GM21423 (cell line): ENCODE data around the gene SBF2.
"Not testable (repeated sequence)": the region's sequence is repeated elsewhere in the genome, so short reads cannot be mapped to it uniquely, and the experiment has no call there.

Experiments
- ATAC-seq: cut with Tn5 transposase; IDR thresholded peaks from one replicate; pipeline ENCODE4 v1.9.1; 2021; ENCODE audit warnings: mild to moderate bottlenecking, moderate library complexity; ENCODE audit not compliant: unreplicated experiment

SBF2 gene

DNA sequence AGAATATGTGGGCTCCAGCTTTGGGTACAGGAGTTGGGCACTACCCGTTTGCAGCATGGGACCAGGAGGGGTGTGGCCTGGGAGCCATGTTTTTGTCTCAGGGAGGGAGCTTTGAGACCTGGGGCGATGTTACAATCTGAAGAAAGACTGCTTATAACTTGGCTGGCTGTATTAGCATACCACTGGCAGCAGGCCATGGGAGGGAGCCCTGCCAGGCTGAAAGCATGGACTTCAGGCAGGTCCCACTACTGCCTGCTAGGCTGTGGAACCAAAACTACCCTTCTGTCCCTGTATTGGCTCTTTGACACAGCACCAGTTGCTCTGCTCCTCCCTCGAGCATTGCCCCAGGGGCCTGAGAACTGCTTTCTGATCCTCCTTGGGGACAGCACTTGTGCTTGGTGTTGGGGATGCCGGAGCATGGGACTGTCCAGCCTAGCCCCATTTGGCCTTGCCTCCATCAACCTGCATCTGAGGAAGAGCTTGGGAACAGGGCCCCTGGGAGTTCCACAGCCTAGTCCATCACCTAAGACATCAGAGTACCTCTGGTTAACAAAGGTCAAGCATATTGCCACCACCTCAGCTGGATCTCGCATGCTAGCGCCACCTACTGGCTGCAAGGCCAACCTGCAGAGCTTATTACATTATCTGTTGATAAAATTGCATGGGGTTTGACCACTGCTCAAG lies 217.4 kb downstream of the SBF2 start:
- ATAC-seq: peak; percentile 65

DNA sequence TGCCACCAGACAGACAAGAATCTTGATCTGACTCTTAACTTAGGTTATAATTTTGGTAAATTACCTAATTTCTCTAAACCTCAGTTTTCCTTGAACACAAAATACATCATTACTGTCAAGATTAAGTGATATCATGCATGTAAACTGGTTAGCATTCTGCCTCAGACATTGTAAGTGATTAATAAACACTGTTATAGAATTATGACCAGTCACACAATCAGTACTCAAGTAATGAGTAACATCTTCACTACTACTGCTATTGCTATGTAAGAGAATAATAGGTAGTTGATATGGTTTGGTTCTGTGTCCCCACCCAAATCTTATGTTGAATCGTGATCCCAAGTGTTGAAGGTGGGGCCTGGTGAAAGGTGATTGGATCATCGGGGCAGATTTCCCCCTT lies 218.9 kb downstream of the SBF2 start:
- ATAC-seq: no peak

DNA sequence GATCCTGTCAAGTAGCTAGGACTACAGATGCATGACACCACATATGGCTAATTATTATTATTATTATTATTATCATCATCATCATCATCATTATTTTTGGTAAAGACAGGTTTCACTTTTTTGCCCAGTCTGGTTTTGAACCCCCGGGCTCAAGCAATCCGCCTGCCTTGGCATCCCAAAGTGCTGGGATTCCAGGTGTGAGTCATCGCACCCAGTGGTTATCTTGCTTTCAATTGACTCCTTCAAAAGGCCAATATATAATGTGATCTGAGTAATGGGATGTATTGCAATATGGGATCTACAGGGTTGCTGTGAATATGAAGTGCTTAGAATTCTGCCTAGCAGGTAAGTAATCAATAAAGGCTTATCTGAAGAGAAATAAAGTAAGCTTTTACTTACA lies 221.2 kb downstream of the SBF2 start:
- ATAC-seq: no peak

GRCh38 chr11:10072142-10072541 lies 221.9 kb downstream of the SBF2 start:
- no peak for ATAC-seq

- no peak for ATAC-seq
Measured at GRCh38 chr11:10067629-10068300, 226.3 kb downstream of the SBF2 start.

DNA sequence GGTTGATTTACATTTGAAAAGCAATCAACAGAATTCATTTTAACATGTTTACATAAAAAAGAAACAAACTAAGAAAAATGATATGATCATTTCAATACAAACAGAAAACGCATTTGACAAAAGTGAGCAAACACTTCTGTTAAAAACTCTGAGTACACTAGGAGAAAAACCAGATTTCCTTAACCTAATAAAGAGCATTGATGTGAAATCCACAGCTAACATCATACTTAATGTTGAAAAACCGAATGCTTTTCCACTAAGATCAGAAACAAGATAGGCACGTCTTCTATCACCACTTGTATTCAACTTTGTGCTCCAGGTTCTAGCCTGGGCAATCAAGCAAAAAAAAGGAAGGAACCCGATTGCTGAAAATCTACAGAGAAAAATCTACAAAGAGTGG lies 227.6 kb downstream of the SBF2 start:
- ATAC-seq: no peak

- ATAC-seq: no peak
Measured at GRCh38 chr11:10064828-10065227, 229.2 kb downstream of the SBF2 start.

GRCh38 chr11:10058356-10058755 lies 235.7 kb downstream of the SBF2 start:
- no peak for ATAC-seq

GRCh38 chr11:10051868-10052586 lies 242.0 kb downstream of the SBF2 start:
- ATAC-seq: no peak

GRCh38 chr11:10050561-10050960 lies 243.5 kb downstream of the SBF2 start:
- no peak for ATAC-seq

- no peak for ATAC-seq
Measured at GRCh38 chr11:10049756-10050155, 244.3 kb downstream of the SBF2 start.

- ATAC-seq: no peak
Measured at GRCh38 chr11:10048350-10048749, 245.7 kb downstream of the SBF2 start.

GRCh38 chr11:10044618-10045017 lies 249.4 kb downstream of the SBF2 start:
- ATAC-seq: no peak

- ATAC-seq: no peak
Measured at GRCh38 chr11:10042699-10043098, 251.3 kb downstream of the SBF2 start.

DNA sequence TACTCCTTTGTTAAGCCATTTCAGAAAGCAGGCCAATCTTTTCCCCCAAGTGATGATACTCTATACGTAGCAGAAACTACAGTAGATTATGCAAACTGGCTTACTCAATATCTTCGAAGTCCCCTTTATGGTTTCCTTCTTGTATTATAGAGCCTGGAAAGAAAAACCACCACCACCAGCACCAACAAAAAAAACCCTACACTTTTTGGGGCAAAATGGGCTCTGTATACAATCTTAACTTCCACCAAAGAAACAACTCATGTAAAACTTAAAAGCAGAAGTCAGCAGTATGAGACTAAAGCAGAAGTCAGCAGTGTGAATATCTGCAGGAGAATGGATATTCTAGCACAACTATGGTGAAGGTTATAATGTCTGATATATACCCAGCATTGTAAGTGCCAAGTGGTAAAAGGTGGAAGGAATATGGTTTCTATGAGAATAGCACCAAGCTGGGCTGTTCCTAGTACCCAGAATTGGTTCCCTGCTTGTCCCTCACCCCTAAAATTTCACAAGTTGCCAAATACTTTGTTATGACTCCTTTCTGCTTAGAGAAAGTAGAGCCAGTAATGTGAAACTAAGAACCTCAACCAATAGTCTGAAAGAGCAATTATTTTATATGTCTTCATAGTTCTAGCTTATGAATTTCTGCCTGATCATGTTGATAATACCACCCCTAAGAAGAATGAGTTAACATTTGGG lies 252.1 kb downstream of the SBF2 start:
- no peak for ATAC-seq

- ATAC-seq: no peak
Measured at GRCh38 chr11:10041332-10041731, 252.7 kb downstream of the SBF2 start.

- no peak for ATAC-seq
Measured at GRCh38 chr11:10038521-10039302, 255.3 kb downstream of the SBF2 start.

GRCh38 chr11:10035932-10036331 lies 258.1 kb downstream of the SBF2 start:
- not testable (repeated sequence) for ATAC-seq

GRCh38 chr11:10032935-10033334 lies 261.1 kb downstream of the SBF2 start:
- ATAC-seq: no peak

DNA sequence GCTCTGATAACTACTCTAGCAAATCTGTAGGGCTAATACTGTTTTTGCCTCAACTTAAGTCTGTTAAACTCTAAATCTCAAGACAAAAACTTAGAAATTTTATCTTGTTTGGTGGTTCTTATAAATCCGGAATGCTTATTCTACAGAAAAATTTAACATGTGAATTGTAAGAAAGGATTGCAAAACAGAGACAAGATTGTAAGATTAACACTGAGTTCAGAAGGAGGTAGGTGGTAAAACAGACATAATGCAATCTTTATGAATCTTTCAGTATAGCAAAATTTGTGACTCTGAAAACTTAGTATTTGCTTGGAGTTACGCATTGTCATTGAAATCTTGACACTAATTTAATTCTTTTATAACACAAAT lies 263.9 kb downstream of the SBF2 start:
- no peak for ATAC-seq
